Activated T-cell treated with anti-CD3 and anti-CD28 coated beads, Interleukin-2, amount 50 U/mL, for 4 hours (primary cell): ENCODE data around the gene S100PBP. TPM values are rescaled to one million over a fixed set of nuclear protein-coding genes. Genes with fewer than 3 reads are reported as not detected.

Experiments used
- ATAC-seq, 2 donors: fragments of 200-7000 bp; cut with Tn5 transposase; one replicate each; pipeline ENCODE4 v1.10.0; 2021
- DNase-seq: peaks from one replicate; pipeline ENCODE4 v3.0.0-alpha.2; 2020
- H3K27me3 Mint-ChIP-seq: one replicate; pipeline ENCODE4 v1.8.0; 2021; ENCODE audit warnings: low read depth, mixed read lengths
- H3K36me3 Mint-ChIP-seq: one replicate; pipeline ENCODE4 v1.8.0; 2022; ENCODE audit warnings: mixed read lengths; ENCODE audit not compliant: insufficient read depth
- H3K4me1 Mint-ChIP-seq: one replicate; pipeline ENCODE4 v1.8.0; 2021; ENCODE audit warnings: low read depth, mixed read lengths
- H3K4me3 Mint-ChIP-seq: one replicate; pipeline ENCODE4 v1.8.0; 2021; ENCODE audit warnings: mild to moderate bottlenecking, moderate library complexity, mixed read lengths
- H3K9me3 Mint-ChIP-seq: one replicate; pipeline ENCODE4 v1.8.0; 2021; ENCODE audit warnings: mixed read lengths
- total RNA-seq, 3 donors: library from RNA; stranded (reverse); gene quantifications; one replicate each; pipeline ENCODE4 v1.2.1, GENCODE V29; 2021

S100PBP gene
- total RNA-seq, 3 donors from 2014 or later, result 14.9 to 19.6 (median 15.8) TPM

GRCh38 chr1:32907435-32907834 is 90.0 kb downstream of the S100PBP start:
- no peaks in the 10 kb centered on the region for H3K4me1 Mint-ChIP-seq
- no peak overlapping the region for H3K4me3 Mint-ChIP-seq
- DNase-seq (no peak), ATAC-seq (no peak)
- H3K27me3 Mint-ChIP-seq, result peaks cover 10% of the 10 kb centered on the region
- H3K36me3 Mint-ChIP-seq, result no peaks in the 10 kb centered on the region
- H3K9me3 Mint-ChIP-seq, result no peaks in the 10 kb centered on the region

Other genes starting within 250 kb of the S100PBP start
- 10 to 100 TPM; 54.2 to 66.4 (median 54.6) TPM for gene ZBTB8OS, start 167.1 kb upstream of the S100PBP start, total RNA-seq
- 100 to 1,000 TPM; 243 to 248 (median 243) TPM for gene RBBP4, start 166.4 kb upstream of the S100PBP start, total RNA-seq
- not detected for gene SYNC, start 114.9 kb upstream of the S100PBP start, total RNA-seq
- 100 to 1,000 TPM; 243 to 304 (median 264) TPM for gene YARS1, start 295 bp upstream of the S100PBP start, total RNA-seq
- gene FNDC5, start 53.3 kb downstream of the S100PBP start, total RNA-seq, result not detected
- gene HPCA, start 68.8 kb downstream of the S100PBP start, total RNA-seq, result not detected
- gene TMEM54, start 83.7 kb downstream of the S100PBP start, total RNA-seq, result under 1 TPM; 0.61 to 0.89 (median 0.87) TPM
- gene RNF19B, start 147.2 kb downstream of the S100PBP start, total RNA-seq, result 10 to 100 TPM; 21.4 to 32.9 (median 23.9) TPM
- gene AK2, start 219.2 kb downstream of the S100PBP start, total RNA-seq, result 100 to 1,000 TPM; 320 to 346 (median 334) TPM